Measurements from ENCODE around the gene SNAPC2.
"Not testable (repeated sequence)": the region's sequence is repeated elsewhere in the genome, so short reads cannot be mapped to it uniquely, and the experiment has no call there.

The SNAPC2 gene

GRCh38 chr19:7941895-7942596, 21.9 kb downstream of the SNAPC2 start:
- DNase-seq: no peak

DNA sequence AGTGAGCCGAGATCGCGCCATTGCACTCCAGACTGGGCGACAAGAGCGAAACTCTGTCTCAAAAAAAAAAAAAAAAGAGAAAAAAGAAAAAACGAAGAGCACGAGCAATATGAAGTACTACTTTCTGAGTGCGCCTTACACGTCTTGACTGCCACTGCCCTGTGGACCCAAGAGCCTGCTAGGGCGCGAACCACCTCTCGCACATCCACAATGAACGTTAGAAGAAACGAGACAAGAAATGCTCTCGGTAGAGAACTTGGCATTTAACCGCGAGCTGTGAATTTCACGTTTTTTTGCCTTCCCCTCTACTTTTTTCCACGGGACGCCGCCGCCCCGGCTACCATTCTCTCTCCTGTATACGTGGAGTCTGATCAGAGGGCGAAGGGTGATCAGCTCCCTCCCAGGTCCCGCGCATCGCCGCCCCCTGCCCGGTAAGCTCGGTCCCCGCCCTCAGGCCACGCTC, 22.9 kb downstream of the SNAPC2 start:
- DNase-seq: no peak

- DNase-seq: peak; percentile 96 to 99 (median 98)
Observed at GRCh38 chr19:7943444-7944176, 23.5 kb downstream of the SNAPC2 start, which contains the start of gene TIMM44. Gene TIMM44, minus strand, starts transcription at chr19:7943666. Its CDS starts 15 bp downstream, at chr19:7943651.

DNA sequence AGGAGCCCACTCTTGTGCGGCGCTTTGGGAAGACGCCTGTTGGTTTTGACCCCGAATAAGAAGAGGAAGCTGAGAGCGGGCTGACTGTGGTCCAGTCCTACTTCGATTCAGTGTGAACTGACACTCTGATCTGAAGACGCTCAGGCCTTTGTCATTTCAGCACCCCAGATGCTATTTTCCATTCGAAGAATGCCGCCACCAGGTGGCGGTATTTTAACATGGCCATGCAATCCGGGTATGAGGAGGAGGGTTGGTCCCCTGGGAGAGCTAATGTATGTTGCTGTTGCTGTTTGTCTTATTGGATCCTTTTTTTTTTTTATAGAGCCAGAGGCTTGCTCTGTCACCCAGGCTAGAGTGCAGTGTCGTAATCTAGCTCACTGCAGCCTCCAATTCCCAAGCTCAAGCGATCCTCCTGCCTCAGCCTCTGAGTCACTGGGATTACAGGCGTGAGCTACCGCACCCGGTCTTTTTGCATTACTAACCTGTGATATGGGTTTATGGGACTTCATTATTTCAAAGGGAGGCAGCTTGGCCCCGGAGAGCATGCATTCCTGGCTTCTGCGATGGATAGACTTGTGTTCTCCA, 24.1 kb downstream of the SNAPC2 start:
- peak; percentile 62 to 86 (median 75) for DNase-seq

- no peak for DNase-seq
Observed at GRCh38 chr19:7947939-7948338, 27.8 kb downstream of the SNAPC2 start.

- DNase-seq: no peak
Observed at GRCh38 chr19:7953060-7953459, 32.9 kb downstream of the SNAPC2 start.

DNA sequence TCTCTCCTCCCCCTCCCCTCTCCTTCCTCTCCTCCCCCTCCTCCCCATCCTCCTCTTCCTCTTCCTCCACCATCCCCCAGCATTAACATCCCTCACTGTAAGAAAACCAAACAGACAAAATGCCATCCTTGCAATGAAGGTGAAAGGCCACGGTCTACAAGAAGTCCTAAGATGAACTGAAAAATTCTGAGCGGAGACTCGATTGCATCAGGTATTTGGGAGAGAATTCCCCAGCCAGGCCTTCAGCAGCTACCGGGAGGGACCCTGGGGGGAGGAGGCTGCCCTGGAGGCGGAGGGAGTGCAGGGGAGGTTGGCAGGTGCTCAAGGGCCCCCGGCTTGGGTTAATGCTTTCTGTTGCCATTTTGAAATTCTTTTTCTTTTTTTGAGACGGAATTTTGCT, 33.4 kb downstream of the SNAPC2 start:
- DNase-seq: no peak

GRCh38 chr19:7955696-7956095, 35.6 kb downstream of the SNAPC2 start:
- DNase-seq: no peak

DNA sequence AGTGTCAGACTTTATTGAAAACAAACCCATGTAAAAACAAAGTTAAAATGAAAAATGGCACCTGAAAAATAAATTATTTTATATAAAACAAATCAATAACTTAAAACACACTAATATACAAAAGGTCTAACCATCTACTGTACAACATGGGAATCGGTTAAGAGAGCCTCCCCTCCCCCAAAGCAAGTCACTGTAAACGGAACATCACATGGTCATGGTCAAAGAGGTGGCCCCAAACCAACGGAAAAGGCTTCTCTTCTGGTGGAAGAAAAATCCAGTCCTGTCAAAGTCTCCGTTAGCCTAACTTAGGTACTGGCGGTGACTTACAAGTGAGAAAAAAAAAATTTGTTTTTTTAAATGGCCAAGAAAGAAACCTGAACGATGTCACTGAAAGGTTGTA, 39.1 kb downstream of the SNAPC2 start:
- no peak for DNase-seq

GRCh38 chr19:7961082-7961481, 40.9 kb downstream of the SNAPC2 start:
- not testable (repeated sequence) for DNase-seq

DNA sequence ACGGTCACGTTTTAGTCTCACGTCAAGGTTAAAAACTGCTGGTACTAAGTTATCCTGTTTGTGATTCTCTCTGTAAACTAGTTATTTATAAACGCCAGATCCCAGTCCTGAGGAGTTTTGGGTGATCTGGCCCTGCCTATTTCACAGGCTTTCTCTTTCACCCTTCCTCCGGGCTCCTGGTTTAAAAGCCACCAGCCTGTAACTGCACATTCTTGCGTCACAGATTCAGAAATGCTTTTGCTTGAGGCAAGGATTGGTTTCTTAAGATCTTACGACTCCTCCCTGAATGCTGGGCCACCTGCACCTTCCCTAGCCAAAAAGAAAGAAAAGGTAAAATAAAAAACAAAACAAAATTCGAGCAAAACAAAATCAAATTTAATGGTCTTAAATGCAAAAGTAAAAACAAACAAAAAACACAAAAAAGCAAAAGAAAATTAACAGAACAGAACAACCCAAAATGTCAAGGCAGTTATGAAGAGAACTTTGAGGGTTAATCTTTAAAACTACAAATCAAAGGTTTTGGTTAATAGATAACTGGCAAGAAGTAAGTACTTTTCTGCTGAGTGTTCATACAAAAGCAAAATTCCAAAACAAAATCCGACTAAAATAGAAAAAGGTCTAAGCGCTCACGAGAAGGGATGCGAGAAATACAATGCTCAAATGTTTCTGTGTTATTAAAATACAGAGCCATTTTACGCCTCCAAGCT, 41.9 kb downstream of the SNAPC2 start:
- DNase-seq: no peak

DNA sequence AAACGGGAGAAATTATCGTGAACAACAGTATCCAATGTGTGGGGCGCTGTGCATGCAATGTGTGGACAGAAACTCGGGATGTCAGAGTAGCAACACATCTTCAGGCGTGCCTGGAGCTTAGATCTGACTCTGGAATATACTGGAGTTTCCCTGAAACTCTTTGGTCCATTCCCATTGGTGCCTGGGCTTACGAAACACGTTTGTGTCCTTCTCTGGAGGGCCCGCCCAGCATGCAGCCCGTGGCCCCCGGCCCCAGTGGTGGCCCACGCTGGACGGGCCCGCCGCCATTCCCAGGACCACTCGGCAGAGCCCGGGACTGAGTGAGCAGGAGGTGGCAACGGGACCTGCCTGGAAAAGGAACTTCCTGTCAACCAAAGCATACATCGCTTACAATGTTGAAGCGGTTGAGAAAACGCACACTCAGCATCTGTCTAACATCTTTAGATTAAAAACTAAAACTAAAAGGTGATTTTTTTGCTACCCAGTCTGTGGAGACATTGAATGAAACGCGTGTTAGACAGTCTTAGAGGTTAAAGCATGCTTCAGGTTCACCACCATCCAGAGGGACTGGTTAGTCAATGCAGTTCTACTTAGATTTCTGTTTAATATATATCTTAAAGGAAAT, 42.6 kb downstream of the SNAPC2 start:
- no peak for DNase-seq

- DNase-seq: no peak
Observed at GRCh38 chr19:7963566-7963965, 43.4 kb downstream of the SNAPC2 start.

GRCh38 chr19:7965259-7965841, 45.2 kb downstream of the SNAPC2 start:
- no peak for DNase-seq

GRCh38 chr19:7965921-7966665, 46.0 kb downstream of the SNAPC2 start:
- no peak for DNase-seq

DNA sequence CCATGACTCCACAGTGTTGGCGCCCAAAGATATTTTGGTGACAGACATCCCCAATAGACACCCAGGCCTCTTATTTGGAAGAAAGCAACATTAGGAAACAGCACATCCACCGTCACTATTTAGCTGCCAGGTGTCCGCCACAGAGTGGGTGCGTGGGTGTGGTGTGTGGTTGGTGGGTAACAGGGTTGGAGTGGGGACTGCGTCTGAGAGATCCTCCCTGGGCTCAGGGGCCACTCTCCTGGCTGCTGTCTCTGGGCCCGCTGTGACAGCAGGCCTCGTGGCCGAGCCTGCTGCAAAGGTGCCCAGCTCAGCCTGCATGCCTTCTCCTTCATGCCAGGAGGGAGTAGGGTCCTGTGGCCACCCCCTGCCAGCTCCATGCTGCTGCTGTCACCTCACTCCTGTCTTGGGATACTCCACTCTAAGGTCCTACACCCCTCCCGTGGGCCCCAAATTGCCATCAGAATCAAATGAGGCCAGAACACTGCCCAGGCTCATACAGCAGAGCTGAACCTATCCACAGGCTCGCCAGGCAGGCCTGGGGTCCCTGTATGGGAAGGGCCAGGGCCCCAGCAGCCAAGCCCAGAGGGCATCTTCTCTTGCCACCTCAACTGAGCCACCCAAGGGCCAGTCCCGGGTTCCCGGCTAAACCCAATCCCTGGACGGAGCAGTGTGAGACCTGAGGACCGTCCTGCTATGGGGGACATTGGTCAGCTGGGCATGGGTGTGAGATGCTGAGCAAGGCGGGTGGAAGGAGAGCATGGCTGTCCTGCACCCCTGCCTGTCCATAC, 48.1 kb downstream of the SNAPC2 start:
- no peak for DNase-seq

GRCh38 chr19:7968796-7969554, 48.8 kb downstream of the SNAPC2 start:
- DNase-seq: no peak

DNA sequence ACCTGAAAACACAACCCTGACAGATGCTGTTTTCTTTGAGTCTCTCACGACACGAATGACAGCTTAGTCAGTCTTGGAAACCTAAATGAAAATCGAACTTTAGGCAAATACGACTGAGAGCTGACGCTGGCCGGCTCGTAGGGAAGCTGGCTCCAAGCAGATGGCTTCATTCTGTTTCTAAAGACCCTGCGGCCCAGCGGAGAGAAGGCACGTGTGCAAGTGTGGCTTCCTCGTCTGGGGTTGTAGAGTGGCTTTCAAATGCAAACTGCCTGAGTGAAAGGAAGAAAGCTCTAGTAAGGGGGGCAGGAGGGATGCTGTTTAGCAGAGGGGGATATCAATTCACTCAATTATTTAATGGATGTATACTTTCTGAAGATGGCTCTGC, 49.4 kb downstream of the SNAPC2 start:
- no peak for DNase-seq

DNA sequence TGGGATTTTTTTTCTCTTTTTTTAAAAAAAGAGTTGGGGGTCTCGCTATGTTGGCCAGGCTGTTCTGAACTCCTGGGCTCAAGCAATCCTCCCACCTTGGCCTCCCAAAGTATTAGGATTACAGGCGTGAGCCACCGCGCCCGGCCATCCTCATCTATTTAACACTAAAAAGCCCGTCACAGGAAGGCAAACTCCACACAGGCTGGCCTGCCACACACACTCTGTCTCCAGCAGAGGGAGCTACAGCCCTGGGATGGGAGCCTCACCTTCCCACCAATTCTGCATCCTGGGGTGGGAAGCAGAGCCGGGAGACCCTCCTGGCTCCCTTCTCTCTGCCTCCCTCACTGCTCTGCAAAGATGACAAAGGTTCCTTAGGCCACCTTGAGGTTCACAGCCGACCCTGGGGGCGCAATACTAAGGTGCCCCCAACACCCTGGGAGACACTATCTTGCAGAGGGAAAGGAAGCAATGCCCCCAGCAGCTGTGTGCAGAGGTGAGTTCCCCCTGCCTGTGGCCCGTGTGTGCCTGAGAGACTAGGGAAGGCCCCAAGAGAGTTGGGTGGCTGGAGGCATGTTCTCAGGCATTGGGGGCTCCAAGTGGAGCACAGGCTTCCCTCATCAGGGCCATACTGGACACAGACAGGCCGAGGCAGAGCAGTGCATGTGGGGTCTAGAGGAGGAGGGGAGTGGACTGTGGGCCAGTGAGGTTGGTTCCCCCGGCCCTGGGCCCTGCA, 50.7 kb downstream of the SNAPC2 start:
- DNase-seq: peak in 1 of 5 donors; percentile 8
